Measurements from ENCODE around the gene PCDHB14.
"Not testable (repeated sequence)": the region's sequence is repeated elsewhere in the genome, so short reads cannot be mapped to it uniquely, and the experiment has no call there.

Gene PCDHB14

GRCh38 chr5:141199359-141200235, 23.5 kb upstream of the PCDHB14 start, which contains the start of gene PCDHB11:
Gene PCDHB11 (plus strand): TSS chr5:141199627. CDS start chr5:141199775, 148 bp downstream.
- Histone ChIP-seq H3K23ac (ENCODE audit: low read length) (no peak within 1 kb of the TSS), H3K9ac (ENCODE audit: low read length) (no peak within 1 kb of the TSS), H2AK5ac (ENCODE audit: low read length) (no peak within 1 kb of the TSS), H3K36me3 (ENCODE audit: control insufficient read depth, insufficient read depth, low read length) (no peaks in the 10 kb centered on the region), H3K4me2 (ENCODE audit: low read length) (no peak within 1 kb of the TSS), H3K4me1 (ENCODE audit: control insufficient read depth, low read depth, low read length) (no peaks in the 10 kb centered on the region), H3K27me3 (ENCODE audit: insufficient read depth, low read length, poor library complexity) (no peaks in the 10 kb centered on the region), H4K8ac (ENCODE audit: low read depth, low read length) (no peak within 1 kb of the TSS), H3K79me2 (ENCODE audit: control insufficient read depth, insufficient read depth, low read length) (no peaks in the 10 kb centered on the region), H2BK15ac (replicated peaks; ENCODE audit: low read depth) (no peak within 1 kb of the TSS), H3K4me3 (ENCODE audit: low read length) (no peak within 1 kb of the TSS), H3K27ac (ENCODE audit: low read depth, low read length) (no peak within 1 kb of the TSS), H2BK5ac (ENCODE audit: low read length) (no peak within 1 kb of the TSS), H3K79me1 (ENCODE audit: low read length) (no peaks in the 10 kb centered on the region), H4K5ac (ENCODE audit: low read length) (no peak within 1 kb of the TSS), H3K4ac (ENCODE audit: low read depth, low read length) (no peak within 1 kb of the TSS), H3K18ac (ENCODE audit: low read length) (no peak within 1 kb of the TSS), H3K56ac (ENCODE audit: low read length) (no peak within 1 kb of the TSS), H2BK120ac (ENCODE audit: low read depth, low read length) (no peak within 1 kb of the TSS)
- WGBS (ENCODE audit: extremely low coverage, insufficient coverage, low lambda C conversion rate) = no CpG with 5 or more reads among the region's 21 CpGs
- peak; percentile 46 for DNase-seq

GRCh38 chr5:141201126-141201525, 22.0 kb upstream of the PCDHB14 start:
- H3K9ac ChIP-seq (ENCODE audit: low read length); H2BK120ac ChIP-seq (ENCODE audit: low read depth, low read length); H4K5ac ChIP-seq (ENCODE audit: low read length); H4K8ac ChIP-seq (ENCODE audit: low read depth, low read length); H3K36me3 ChIP-seq (ENCODE audit: control insufficient read depth, insufficient read depth, low read length); H3K56ac ChIP-seq (ENCODE audit: low read length); DNase-seq; H3K79me1 ChIP-seq (ENCODE audit: low read length); H3K23ac ChIP-seq (ENCODE audit: low read length); H3K4ac ChIP-seq (ENCODE audit: low read depth, low read length); H3K4me1 ChIP-seq (ENCODE audit: control insufficient read depth, low read depth, low read length); H2BK5ac ChIP-seq (ENCODE audit: low read length); H2AK5ac ChIP-seq (ENCODE audit: low read length); H2BK15ac ChIP-seq (replicated peaks; ENCODE audit: low read depth); H3K79me2 ChIP-seq (ENCODE audit: control insufficient read depth, insufficient read depth, low read length); H3K27ac ChIP-seq (ENCODE audit: low read depth, low read length); H3K4me2 ChIP-seq (ENCODE audit: low read length); H3K27me3 ChIP-seq (ENCODE audit: insufficient read depth, low read length, poor library complexity); H3K4me3 ChIP-seq (ENCODE audit: low read length); H3K18ac ChIP-seq (ENCODE audit: low read length): not testable (repeated sequence)
- no CpG with 5 or more reads among the region's 38 CpGs for WGBS (ENCODE audit: extremely low coverage, insufficient coverage, low lambda C conversion rate)

- not testable (repeated sequence) for H3K79me2 ChIP-seq (ENCODE audit: control insufficient read depth, insufficient read depth, low read length); H3K56ac ChIP-seq (ENCODE audit: low read length); H2BK15ac ChIP-seq (replicated peaks; ENCODE audit: low read depth); H3K4ac ChIP-seq (ENCODE audit: low read depth, low read length); H3K4me1 ChIP-seq (ENCODE audit: control insufficient read depth, low read depth, low read length); H2BK5ac ChIP-seq (ENCODE audit: low read length); DNase-seq; H3K9ac ChIP-seq (ENCODE audit: low read length); H3K4me3 ChIP-seq (ENCODE audit: low read length); H2BK120ac ChIP-seq (ENCODE audit: low read depth, low read length); H2AK5ac ChIP-seq (ENCODE audit: low read length); H4K5ac ChIP-seq (ENCODE audit: low read length); H3K4me2 ChIP-seq (ENCODE audit: low read length); H3K18ac ChIP-seq (ENCODE audit: low read length); H3K36me3 ChIP-seq (ENCODE audit: control insufficient read depth, insufficient read depth, low read length); H3K79me1 ChIP-seq (ENCODE audit: low read length); H4K8ac ChIP-seq (ENCODE audit: low read depth, low read length); H3K27me3 ChIP-seq (ENCODE audit: insufficient read depth, low read length, poor library complexity); H3K23ac ChIP-seq (ENCODE audit: low read length); H3K27ac ChIP-seq (ENCODE audit: low read depth, low read length)
- WGBS (ENCODE audit: extremely low coverage, insufficient coverage, low lambda C conversion rate) = no CpG with 5 or more reads among the region's 35 CpGs
Observed at GRCh38 chr5:141201646-141202045, 21.5 kb upstream of the PCDHB14 start.

- Histone ChIP-seq H3K56ac (ENCODE audit: low read length) (no peak within 1 kb of the TSS), H3K4me3 (ENCODE audit: low read length) (no peak within 1 kb of the TSS), H3K4me2 (ENCODE audit: low read length) (no peak within 1 kb of the TSS), H3K18ac (ENCODE audit: low read length) (no peak within 1 kb of the TSS), H3K9ac (ENCODE audit: low read length) (no peak within 1 kb of the TSS), H3K79me1 (ENCODE audit: low read length) (no peaks in the 10 kb centered on the region), H3K4me1 (ENCODE audit: control insufficient read depth, low read depth, low read length) (no peaks in the 10 kb centered on the region), H2BK15ac (replicated peaks; ENCODE audit: low read depth) (no peak within 1 kb of the TSS), H3K36me3 (ENCODE audit: control insufficient read depth, insufficient read depth, low read length) (no peaks in the 10 kb centered on the region), H3K79me2 (ENCODE audit: control insufficient read depth, insufficient read depth, low read length) (no peaks in the 10 kb centered on the region), H3K27ac (ENCODE audit: low read depth, low read length) (no peak within 1 kb of the TSS), H3K27me3 (ENCODE audit: insufficient read depth, low read length, poor library complexity) (no peaks in the 10 kb centered on the region), H2AK5ac (ENCODE audit: low read length) (no peak within 1 kb of the TSS), H3K4ac (ENCODE audit: low read depth, low read length) (no peak within 1 kb of the TSS), H2BK5ac (ENCODE audit: low read length) (no peak within 1 kb of the TSS), H4K8ac (ENCODE audit: low read depth, low read length) (peak within 1 kb of the TSS; percentile 39), H4K5ac (ENCODE audit: low read length) (no peak within 1 kb of the TSS), H2BK120ac (ENCODE audit: low read depth, low read length) (no peak within 1 kb of the TSS), H3K23ac (ENCODE audit: low read length) (no peak within 1 kb of the TSS)
- peak; percentile 45 for DNase-seq
- no CpG with 5 or more reads among the region's 11 CpGs for WGBS (ENCODE audit: extremely low coverage, insufficient coverage, low lambda C conversion rate)
Observed at GRCh38 chr5:141208478-141208877, 14.7 kb upstream of the PCDHB14 start, which contains the start of gene PCDHB12. Gene PCDHB12 (plus strand): TSS chr5:141208719. CDS start chr5:141208908, 189 bp downstream.

- H2BK15ac ChIP-seq (replicated peaks; ENCODE audit: low read depth); H2BK120ac ChIP-seq (ENCODE audit: low read depth, low read length); H3K18ac ChIP-seq (ENCODE audit: low read length); H3K4ac ChIP-seq (ENCODE audit: low read depth, low read length); H3K23ac ChIP-seq (ENCODE audit: low read length); H3K79me2 ChIP-seq (ENCODE audit: control insufficient read depth, insufficient read depth, low read length); H3K4me2 ChIP-seq (ENCODE audit: low read length); H3K27ac ChIP-seq (ENCODE audit: low read depth, low read length); H3K4me1 ChIP-seq (ENCODE audit: control insufficient read depth, low read depth, low read length); H3K56ac ChIP-seq (ENCODE audit: low read length); H3K36me3 ChIP-seq (ENCODE audit: control insufficient read depth, insufficient read depth, low read length); DNase-seq; H4K8ac ChIP-seq (ENCODE audit: low read depth, low read length); H2BK5ac ChIP-seq (ENCODE audit: low read length); H4K5ac ChIP-seq (ENCODE audit: low read length); H2AK5ac ChIP-seq (ENCODE audit: low read length); H3K27me3 ChIP-seq (ENCODE audit: insufficient read depth, low read length, poor library complexity); H3K4me3 ChIP-seq (ENCODE audit: low read length); H3K9ac ChIP-seq (ENCODE audit: low read length); H3K79me1 ChIP-seq (ENCODE audit: low read length): not testable (repeated sequence)
- no CpG with 5 or more reads among the region's 39 CpGs for WGBS (ENCODE audit: extremely low coverage, insufficient coverage, low lambda C conversion rate)
Observed at GRCh38 chr5:141210281-141210680, 12.9 kb upstream of the PCDHB14 start.
